H1 (cell line): ENCODE data around the gene LTB.

Experiments used
- ATF2 ChIP-seq: IDR thresholded peaks from 2 replicates; pipeline ENCODE4 v1.6.1; 2012; ENCODE audit warnings: low read length, inconsistent platforms
- BACH1 ChIP-seq: IDR thresholded peaks from 2 replicates; pipeline ENCODE4 v1.6.1; 2012; ENCODE audit warnings: low read length, improper control_type of control experiment
- CTCF ChIP-seq, 3 experiments: IDR thresholded peaks; 1 replicate in 2 of 3; 2 replicates in 1 of 3; pipeline versions ENCODE4 v1.5.1 to v1.6.1; 2011; ENCODE audit warnings: low read length in 3 of 3, mild to moderate bottlenecking in 3 of 3, inconsistent platforms in 2 of 3, low read depth in 1 of 3, moderate library complexity in 1 of 3; ENCODE audit not compliant: insufficient read depth in 1 of 3; ENCODE audit errors: control extremely low read depth in 1 of 3
- TAF1 ChIP-seq: IDR thresholded peaks from 2 replicates; pipeline ENCODE4 v1.6.1; 2011; ENCODE audit warnings: mild to moderate bottlenecking, low read depth, low read length
- USF2 ChIP-seq: IDR thresholded peaks from 2 replicates; pipeline ENCODE4 v1.6.1; 2011; ENCODE audit warnings: low read length, improper control_type of control experiment

GRCh38 chr6:31530659-31531058 lies 51.6 kb downstream of the LTB start:
- peak in 1 of 3 experiments; percentile 3; a peak in 1 of 4 replicates for TF ChIP-seq CTCF (IDR thresholded peaks at IDR 0.05; ENCODE audit: control extremely low read depth in 1 of 3, insufficient read depth in 1 of 3, low read depth in 1 of 3, low read length in 3 of 3)
- TF ChIP-seq ATF2, result no peak
- no peak for TF ChIP-seq BACH1
- no peak for TF ChIP-seq TAF1
- TF ChIP-seq USF2, result no peak
